H54 (cell line): Measurements from ENCODE around the gene ARHGDIA.

Experiments used
- DNase-seq: peaks from one replicate; pipeline ENCODE4 v3.0.0; 2011; ENCODE audit warnings: low spot score, mixed read lengths; ENCODE audit not compliant: insufficient read length
- FAIRE-seq: peaks from 3 replicates; lab custom pipeline; 2011; peaks lifted over from hg19 to GRCh38; lab: Jason Lieb, UNC
- POLR2A ChIP-seq: IDR thresholded peaks from 2 replicates; pipeline ENCODE4 v1.6.1; 2011; ENCODE audit warnings: low read depth, mild to moderate bottlenecking, low read length

Gene ARHGDIA

GRCh38 chr17:81868674-81869220 lies 2.4 kb downstream of the ARHGDIA start:
- DNase-seq (peak; percentile 77), FAIRE-seq (no peak)
- TF ChIP-seq POLR2A = peak; percentile 15; the same call in 1 of the 2 replicates

- peak; percentile 45 for TF ChIP-seq POLR2A
- FAIRE-seq = no peak
- DNase-seq = no peak
These were observed 3.0 kb downstream of the ARHGDIA start for GRCh38 chr17:81867991-81868673.

- no peak for FAIRE-seq
- no peak for DNase-seq
- peak; percentile 33; the same call in 1 of the 2 replicates for TF ChIP-seq POLR2A
These were observed 3.8 kb downstream of the ARHGDIA start for GRCh38 chr17:81867170-81867990.

- DNase-seq (no peak), FAIRE-seq (no peak)
- no peak; the same call in 1 of the 2 replicates for TF ChIP-seq POLR2A
These were observed 4.5 kb downstream of the ARHGDIA start for GRCh38 chr17:81866440-81867169.

GRCh38 chr17:81865733-81866439 lies 5.3 kb downstream of the ARHGDIA start:
- DNase-seq (no peak), FAIRE-seq (no peak)
- no peak for TF ChIP-seq POLR2A

- no peak for FAIRE-seq
These were observed 5.8 kb downstream of the ARHGDIA start for GRCh38 chr17:81865358-81865732.

GRCh38 chr17:81863833-81864768 lies 7.0 kb downstream of the ARHGDIA start:
- no peak for DNase-seq
- no peak for TF ChIP-seq POLR2A
- FAIRE-seq = no peak

More at GRCh38 chr17:81865358-81865732, 5.8 kb downstream of the ARHGDIA start:
- no peak for TF ChIP-seq POLR2A
- no peak for DNase-seq

- no peak for FAIRE-seq
- DNase-seq = no peak
These were observed 7.9 kb downstream of the ARHGDIA start for GRCh38 chr17:81863123-81863675.

GRCh38 chr17:81860756-81861568 lies 10.2 kb downstream of the ARHGDIA start:
- TF ChIP-seq POLR2A = peak; percentile 92
- peak; percentile 23 for FAIRE-seq
- peak; percentile 99 for DNase-seq

More at GRCh38 chr17:81863123-81863675, 7.9 kb downstream of the ARHGDIA start:
- no peak for TF ChIP-seq POLR2A

- TF ChIP-seq POLR2A = peak; percentile 99
- no peak for FAIRE-seq
- no peak for DNase-seq
These were observed 11.0 kb downstream of the ARHGDIA start, which contains the start of gene P4HB for GRCh38 chr17:81859906-81860755. TSS of gene P4HB (minus strand) at chr17:81860535. CDS start at chr17:81860471, 64 bp downstream.
